Esophagus muscularis mucosa (tissue), 4 donors: ENCODE results near the gene ITPR1. TPM values are rescaled to one million over a fixed set of nuclear protein-coding genes. Genes with fewer than 3 reads are reported as not detected.

ENCODE experiments used
- DNase-seq: peaks from one replicate; pipeline ENCODE4 v3.0.0-alpha.2; 2017; ENCODE audit errors: extremely low spot score
- H3K27ac ChIP-seq, 4 donors: fragments of 200-600 bp; sonication (generic); replicated peaks in 1 of 4; 1 replicate in 3 of 4; 2 replicates in 1 of 4; pipeline ENCODE4 v1.5.1; 2016 to 2019; ENCODE audit warnings: mild to moderate bottlenecking in 1 of 4
- H3K27me3 ChIP-seq, 4 donors: fragments of 200-600 bp; sonication (generic); one replicate each; pipeline versions ENCODE4 v1.5.1 to v1.6.0; 2016 to 2019
- H3K36me3 ChIP-seq, 4 donors: fragments of 200-600 bp; sonication (generic); one replicate each; pipeline ENCODE4 v1.5.1; 2016 to 2019
- H3K4me1 ChIP-seq, 4 donors: fragments of 200-600 bp; sonication (generic); one replicate each; pipeline ENCODE4 v1.5.1; 2016 to 2019
- H3K4me3 ChIP-seq, 4 donors: fragments of 200-600 bp; sonication (generic); 1 replicate in 2 of 4; 2 replicates in 2 of 4; pipeline ENCODE4 v1.5.1; 2016 to 2019; ENCODE audit warnings: mild to moderate bottlenecking in 4 of 4, moderate library complexity in 1 of 4
- H3K9me3 ChIP-seq, 4 donors: fragments of 200-600 bp; sonication (generic); 1 replicate in 3 of 4; 2 replicates in 1 of 4; pipeline ENCODE4 v1.5.1; 2016 to 2019
- CTCF ChIP-seq, 3 experiments: fragments of 200-600 bp in 2 of 3; fragments of 450-650 bp in 1 of 3; sonication (generic) in 2 of 3; IDR thresholded peaks; one replicate each; pipeline ENCODE4 v1.5.1; 2017 to 2019; ENCODE audit warnings: antibody characterized with exemption in 3 of 3, mild to moderate bottlenecking in 2 of 3, moderate library complexity in 1 of 3
- EP300 ChIP-seq: sonication (generic); formaldehyde crosslinking; IDR thresholded peaks from one replicate; pipeline ENCODE4 v1.6.1; 2017; ENCODE audit warnings: antibody characterized with exemption
- POLR2A ChIP-seq: fragments of 450-650 bp; IDR thresholded peaks from one replicate; pipeline ENCODE4 v1.6.1; 2017; ENCODE audit warnings: antibody characterized with exemption, moderate library complexity, mild to moderate bottlenecking, low read depth
- POLR2AphosphoS5 ChIP-seq, 2 donors: sonication (generic); formaldehyde crosslinking; IDR thresholded peaks; one replicate each; pipeline ENCODE4 v1.6.1; 2017; ENCODE audit warnings: antibody characterized with exemption in 2 of 2
- WGBS: methylation state at CpG from one replicate; pipeline ENCODE4 v1.1.5; 2018; 5-methylcytosine and 5-hydroxymethylcytosine counted together
- intact Hi-C: fragments of 100-400 bp; cut with DNase I; formaldehyde crosslinking; loops from one replicate; pipeline ENCODE4 v1.15.1; 2023
- total RNA-seq, 4 donors: library from RNA; depleted of rRNA; stranded (reverse); fragments of >200 nt; gene quantifications; one replicate each; pipeline versions ENCODE4 v1.1.0 to v1.2.1, GENCODE V29; 2016

ITPR1 gene
- total RNA-seq, 4 donors from 2014 or later = 204 to 271 (median 222) TPM

GRCh38 chr3:4724051-4724629, 231.0 kb downstream of the ITPR1 start:
- Histone ChIP-seq H3K27me3 (no peaks in the 10 kb centered on the region), H3K9me3 (no peaks in the 10 kb centered on the region), H3K27ac (peak overlapping the region in 2 of 4 donors; percentile 79 to 82), H3K36me3 (peaks cover 0 to 36% (median 12%) of the 10 kb centered on the region in 4 donors), H3K4me1 (peaks cover 37 to 61% (median 51%) of the 10 kb centered on the region in 4 donors), H3K4me3 (no peak overlapping the region)
- DNase-seq = no peak
- TF ChIP-seq EP300 = no peak
- no peak for TF ChIP-seq POLR2AphosphoS5 (IDR thresholded peaks at IDR 0.05)
- TF ChIP-seq CTCF (IDR thresholded peaks at IDR 0.05) = no peak
- no peak for TF ChIP-seq POLR2A
- intact Hi-C loops = loop anchor here (5.0 to 10.0 kb wide), 2 partner anchors 51 to 253 kb away; partner anchors contain the start of gene BHLHE40
- 60% methylated on average over 5 of the region's 10 CpGs for WGBS

GRCh38 chr3:4726549-4726948, 233.4 kb downstream of the ITPR1 start:
- H3K27ac ChIP-seq = no peak overlapping the region
- no peak overlapping the region for H3K4me3 ChIP-seq
- H3K9me3 ChIP-seq = no peaks in the 10 kb centered on the region
- peaks cover 17 to 46% (median 31%) of the 10 kb centered on the region in 4 donors for H3K4me1 ChIP-seq
- DNase-seq = no peak
- peaks cover 0 to 40% (median 12%) of the 10 kb centered on the region in 4 donors for H3K36me3 ChIP-seq
- TF ChIP-seq POLR2AphosphoS5 (IDR thresholded peaks at IDR 0.05) = no peak
- TF ChIP-seq CTCF (IDR thresholded peaks at IDR 0.05) = no peak
- no peak for TF ChIP-seq EP300
- no peak for TF ChIP-seq POLR2A
- 87% methylated on average over 5 of the region's 5 CpGs for WGBS
- no peaks in the 10 kb centered on the region for H3K27me3 ChIP-seq
- intact Hi-C loops = loop anchor here (10.0 kb wide), 1 partner anchor 48 kb away; no protein-coding TSS in a partner anchor

GRCh38 chr3:4729061-4729973, 236.2 kb downstream of the ITPR1 start:
- intact Hi-C loops = loop anchor here (10.0 kb wide), 1 partner anchor 45 kb away; no protein-coding TSS in a partner anchor
- Histone ChIP-seq H3K4me1 (peaks cover 0 to 27% (median 14%) of the 10 kb centered on the region in 4 donors), H3K4me3 (no peak overlapping the region), H3K9me3 (no peaks in the 10 kb centered on the region), H3K36me3 (peaks cover 0 to 49% (median 19%) of the 10 kb centered on the region in 4 donors), H3K27me3 (no peaks in the 10 kb centered on the region), H3K27ac (peak overlapping the region in 2 of 4 donors; percentile 5 to 30)
- 76% methylated on average over 6 of the region's 6 CpGs for WGBS
- TF ChIP-seq POLR2A (no peak), EP300 (no peak), CTCF (IDR thresholded peaks at IDR 0.05) (no peak), POLR2AphosphoS5 (IDR thresholded peaks at IDR 0.05) (no peak)
- no peak for DNase-seq

- intact Hi-C loops = no loop called here
- Histone ChIP-seq H3K9me3 (no peaks in the 10 kb centered on the region), H3K4me3 (no peak overlapping the region), H3K27me3 (no peaks in the 10 kb centered on the region), H3K36me3 (peaks cover 0 to 44% (median 16%) of the 10 kb centered on the region in 4 donors), H3K4me1 (peaks cover 0 to 32% (median 16%) of the 10 kb centered on the region in 4 donors), H3K27ac (peak overlapping the region in 2 of 4 donors; percentile 12 to 44)
- TF ChIP-seq POLR2A (no peak), POLR2AphosphoS5 (IDR thresholded peaks at IDR 0.05) (no peak), EP300 (no peak), CTCF (IDR thresholded peaks at IDR 0.05) (no peak)
- WGBS = 90% methylated on average over 7 of the region's 7 CpGs
- no peak for DNase-seq
Observed at GRCh38 chr3:4730719-4731118, 237.6 kb downstream of the ITPR1 start.
